GM21526 (cell line): Measurements from ENCODE around the gene CLDN6.
"Not testable (repeated sequence)": the region's sequence is repeated elsewhere in the genome, so short reads cannot be mapped to it uniquely, and the experiment has no call there.

Experiments
- ATAC-seq: cut with Tn5 transposase; IDR thresholded peaks from one replicate; pipeline ENCODE4 v1.9.1; 2021; ENCODE audit warnings: moderate library complexity; ENCODE audit not compliant: unreplicated experiment, low FRiP score

CLDN6 gene

DNA sequence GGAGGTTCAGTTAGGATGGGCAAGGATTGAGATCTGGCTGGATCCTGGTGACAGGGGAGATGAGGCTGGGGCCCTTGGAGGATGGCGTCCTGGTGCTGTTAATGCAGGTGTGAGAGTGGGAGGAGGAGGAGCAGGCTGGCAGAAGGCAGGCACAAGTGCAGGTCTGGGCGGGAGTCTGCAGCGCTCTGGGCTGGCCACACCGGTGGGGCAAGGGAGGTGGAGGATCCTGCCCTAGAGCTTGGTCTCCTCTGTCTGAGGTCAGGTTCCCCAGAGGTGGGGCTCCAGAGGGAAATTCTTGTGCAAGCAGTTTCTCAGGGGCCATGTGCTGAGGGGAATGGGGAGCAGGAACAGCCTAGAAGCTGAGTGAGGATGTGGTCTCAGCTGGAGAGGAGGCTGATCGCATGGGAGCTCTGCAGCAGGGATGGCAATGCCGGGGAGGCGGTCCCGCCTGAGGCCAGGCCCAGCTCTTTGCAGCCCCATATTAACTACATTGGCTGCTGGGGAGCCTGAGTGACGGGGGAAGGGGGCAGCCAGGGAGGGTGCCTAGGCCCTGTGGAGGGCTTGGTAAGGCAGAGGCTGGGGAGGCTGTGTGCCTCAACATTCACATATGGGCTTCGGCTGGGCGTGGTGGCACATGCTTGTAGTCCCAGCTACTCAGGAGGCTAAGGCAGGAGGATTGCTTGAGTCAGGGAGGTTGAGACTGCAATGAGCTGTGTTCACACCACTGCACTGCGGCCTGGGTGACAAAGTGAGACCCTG lies 34.8 kb upstream of the CLDN6 start:
- not testable (repeated sequence) for ATAC-seq

DNA sequence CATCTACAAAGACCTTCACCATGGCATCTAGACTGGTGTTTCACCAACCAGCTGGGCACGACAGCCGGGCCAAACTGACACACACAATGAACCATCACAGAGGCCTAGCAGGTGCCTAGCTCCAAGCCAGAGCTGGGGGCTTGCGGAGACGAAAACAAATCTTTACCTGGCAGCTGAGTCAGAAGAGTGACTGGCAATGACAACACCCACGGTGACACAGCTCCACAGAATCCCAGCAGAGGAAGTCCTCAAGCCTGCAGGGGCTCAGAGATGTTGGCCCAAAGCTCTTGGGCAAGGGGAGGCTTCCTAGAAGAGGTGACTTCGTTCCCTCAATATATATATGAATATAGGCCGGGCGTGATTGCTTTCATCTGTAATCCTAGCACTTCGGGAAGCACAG lies 33.5 kb upstream of the CLDN6 start:
- ATAC-seq, result no peak

DNA sequence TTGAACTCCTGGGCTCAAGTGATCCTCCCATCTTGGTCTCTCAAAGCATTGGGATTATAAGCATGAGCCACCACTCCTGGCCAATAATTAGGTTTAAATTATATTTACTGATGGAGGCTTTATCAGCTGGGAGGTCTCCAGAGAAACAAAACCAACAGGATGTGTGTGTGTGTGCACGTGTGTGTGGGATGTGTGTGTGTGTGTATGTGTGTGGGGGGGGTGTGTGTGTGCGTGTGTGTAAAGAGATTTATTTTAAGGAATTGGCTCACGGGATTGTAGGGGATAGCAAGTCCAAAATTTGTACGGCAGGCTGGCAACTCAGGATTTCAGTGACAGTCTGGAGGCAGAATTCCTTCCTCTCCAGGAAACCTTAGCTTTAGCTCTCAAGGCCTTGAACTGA lies 33.0 kb upstream of the CLDN6 start:
- ATAC-seq, result no peak

DNA sequence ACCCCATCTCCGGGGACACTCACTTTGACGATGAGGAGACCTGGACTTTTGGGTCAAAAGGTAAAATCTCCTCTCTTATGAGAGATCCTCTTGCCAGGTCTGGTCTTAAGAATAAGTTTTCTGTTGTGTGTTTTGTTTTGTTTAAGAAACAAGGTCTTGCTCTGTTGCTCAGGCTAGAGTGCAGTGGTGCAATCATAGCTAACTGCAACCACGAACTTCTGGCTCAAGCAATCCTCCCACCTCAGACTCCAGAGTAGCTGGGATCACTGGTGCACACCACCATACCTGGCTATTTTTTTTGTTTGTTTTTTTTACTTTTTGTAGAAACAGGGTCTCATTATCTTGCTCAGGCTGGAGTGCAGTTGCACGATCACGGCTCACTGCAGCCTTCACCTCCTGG lies 32.5 kb upstream of the CLDN6 start:
- ATAC-seq, result no peak

DNA sequence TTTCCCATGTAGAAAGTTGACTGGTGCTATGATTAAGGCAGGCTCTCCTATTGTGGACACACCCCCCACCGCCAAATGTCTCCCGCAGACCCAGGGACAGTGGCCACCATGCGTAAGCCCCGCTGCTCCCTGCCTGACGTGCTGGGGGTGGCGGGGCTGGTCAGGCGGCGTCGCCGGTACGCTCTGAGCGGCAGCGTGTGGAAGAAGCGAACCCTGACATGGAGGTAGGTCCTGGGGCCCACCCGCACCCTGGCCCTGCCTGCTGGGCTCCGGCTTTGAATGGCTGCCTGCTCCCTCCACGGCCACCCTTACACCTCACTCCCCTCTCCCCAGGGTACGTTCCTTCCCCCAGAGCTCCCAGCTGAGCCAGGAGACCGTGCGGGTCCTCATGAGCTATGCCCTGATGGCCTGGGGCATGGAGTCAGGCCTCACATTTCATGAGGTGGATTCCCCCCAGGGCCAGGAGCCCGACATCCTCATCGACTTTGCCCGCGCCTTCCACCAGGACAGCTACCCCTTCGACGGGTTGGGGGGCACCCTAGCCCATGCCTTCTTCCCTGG lies 32.0 kb upstream of the CLDN6 start:
- no peak for ATAC-seq

DNA sequence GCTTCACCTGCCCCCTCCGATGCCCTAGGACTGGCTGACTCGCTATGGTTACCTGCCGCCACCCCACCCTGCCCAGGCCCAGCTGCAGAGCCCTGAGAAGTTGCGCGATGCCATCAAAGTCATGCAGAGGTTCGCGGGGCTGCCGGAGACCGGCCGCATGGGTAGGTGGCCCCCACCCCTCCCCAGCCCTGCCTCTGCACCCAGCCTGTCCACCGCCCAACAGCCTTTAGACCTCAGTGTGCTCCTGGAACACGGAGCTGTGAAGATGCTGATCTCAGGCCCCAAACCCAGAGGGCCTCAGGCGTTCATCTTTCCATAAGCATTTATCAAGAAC lies 29.4 kb upstream of the CLDN6 start:
- ATAC-seq, result no peak

DNA sequence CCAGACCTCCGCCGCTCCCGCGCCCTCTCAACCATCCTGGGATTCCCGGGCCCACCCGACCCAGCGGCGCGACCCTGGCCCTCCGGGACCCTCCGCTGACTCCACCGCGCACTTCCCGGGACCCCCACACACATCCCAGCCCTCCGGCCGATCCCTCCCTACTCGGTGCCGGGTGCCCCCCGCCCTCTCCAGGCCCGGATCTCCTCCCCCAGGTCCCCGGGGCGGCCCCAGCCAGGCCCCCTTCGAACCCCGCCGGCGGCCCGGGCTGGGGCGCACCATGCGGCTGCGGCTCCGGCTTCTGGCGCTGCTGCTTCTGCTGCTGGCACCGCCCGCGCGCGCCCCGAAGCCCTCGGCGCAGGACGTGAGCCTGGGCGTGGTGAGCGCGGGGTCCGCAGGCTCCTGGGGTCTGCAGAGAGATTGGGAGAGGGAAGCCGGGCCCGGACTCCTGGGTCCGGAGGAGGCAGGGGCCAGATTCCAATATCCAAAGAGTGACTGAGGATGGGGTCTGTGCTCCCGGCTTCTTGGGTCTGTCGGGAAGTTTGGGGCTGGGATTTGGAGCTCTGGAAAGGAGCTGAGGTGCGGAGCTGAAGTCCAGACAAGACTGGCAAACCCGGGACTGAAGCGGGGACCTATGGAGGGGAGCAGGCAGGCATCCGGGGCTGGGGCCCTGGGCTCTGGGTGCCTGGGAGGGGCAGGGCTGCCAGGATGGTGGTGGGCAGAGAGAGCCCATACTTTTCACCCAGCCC lies 28.8 kb upstream of the CLDN6 start:
- ATAC-seq, result no peak

DNA sequence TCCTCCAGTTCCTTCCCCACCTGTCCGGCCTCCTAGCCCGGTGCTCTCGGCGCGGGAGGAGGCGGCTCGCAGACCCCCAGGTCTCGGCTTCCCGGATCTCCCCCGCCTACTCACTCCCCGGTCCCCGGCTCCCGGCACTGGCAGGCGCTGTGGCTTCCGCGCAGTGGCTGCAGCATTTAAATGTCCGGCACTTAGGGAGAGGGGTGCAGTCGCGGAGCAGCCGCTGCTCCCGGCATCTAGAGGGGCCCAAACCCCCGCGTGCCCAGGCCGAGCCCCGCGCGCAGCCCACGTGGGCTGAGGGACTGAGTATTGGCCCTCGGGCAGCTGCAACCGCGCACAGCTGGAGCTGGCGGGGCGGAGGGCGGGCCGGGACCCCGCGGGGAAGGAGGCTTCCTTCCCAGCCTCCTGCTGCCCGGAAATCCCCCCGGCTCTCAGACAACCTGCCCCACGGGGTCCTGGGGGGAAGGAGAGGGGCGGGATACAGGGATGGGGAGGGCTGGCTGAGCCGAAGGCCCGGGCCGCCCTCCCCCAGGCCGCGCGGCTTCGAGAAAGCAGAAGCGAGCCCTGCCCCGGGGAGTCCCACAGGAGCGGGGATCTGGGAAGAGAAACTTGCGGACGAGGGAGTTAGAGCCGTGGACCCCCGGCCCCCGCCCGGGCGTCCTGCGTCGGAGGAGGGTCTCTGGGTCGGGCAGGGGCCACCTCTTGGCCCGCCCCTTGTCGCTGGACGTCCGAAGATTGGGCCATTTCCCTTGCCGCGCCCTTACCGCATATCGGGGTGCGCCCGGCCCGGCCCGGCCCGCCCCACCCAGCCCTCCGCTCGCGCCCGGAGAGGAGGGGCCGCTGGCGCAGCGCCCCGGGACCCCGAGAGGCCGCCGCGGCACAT lies 28.0 kb upstream of the CLDN6 start, which contains the start of gene MMP25:
Gene MMP25, plus strand, starts transcription at position 804 of the 883 bp plus-strand sequence. CDS start 357 bp downstream, outside the sequence.
- no peak for ATAC-seq

DNA sequence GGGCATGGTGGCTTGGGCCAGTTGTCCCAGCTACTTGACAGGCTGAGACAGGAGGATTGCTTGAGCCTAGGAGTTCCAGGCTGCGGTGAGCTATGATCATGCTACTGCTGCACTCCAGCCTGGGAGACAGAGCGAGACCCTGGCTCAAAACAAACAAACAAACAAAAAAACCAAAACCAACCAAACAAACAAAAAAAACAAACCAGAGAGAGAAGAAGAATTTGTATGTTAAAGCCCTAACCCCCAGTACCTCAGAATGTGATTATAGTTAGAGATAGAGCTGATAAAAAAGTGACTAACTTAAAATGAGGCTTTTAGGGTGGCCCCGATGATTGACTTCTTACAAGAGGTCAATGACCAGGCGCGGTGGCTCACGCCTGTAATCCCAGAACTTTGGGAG lies 26.7 kb upstream of the CLDN6 start:
- no peak for ATAC-seq

DNA sequence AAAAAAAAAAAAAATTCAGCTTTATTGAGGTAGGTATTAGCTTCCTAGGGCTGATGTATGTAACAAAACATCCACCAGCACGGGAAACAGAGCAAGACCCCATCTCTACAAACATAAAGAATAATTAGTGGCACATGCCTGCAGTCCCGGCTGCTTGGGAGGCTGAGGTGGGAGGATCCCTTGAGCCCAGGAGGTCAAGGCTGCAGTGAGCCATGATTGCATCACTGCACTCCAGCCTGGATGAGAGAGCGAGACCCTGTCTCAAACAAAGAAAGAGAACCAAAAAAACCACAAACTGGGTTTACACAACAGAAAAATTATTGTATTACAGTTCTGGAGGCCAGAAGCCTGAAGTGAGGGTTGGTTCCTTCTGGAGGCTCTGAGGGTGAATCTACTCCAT lies 24.4 kb upstream of the CLDN6 start:
- no peak for ATAC-seq

DNA sequence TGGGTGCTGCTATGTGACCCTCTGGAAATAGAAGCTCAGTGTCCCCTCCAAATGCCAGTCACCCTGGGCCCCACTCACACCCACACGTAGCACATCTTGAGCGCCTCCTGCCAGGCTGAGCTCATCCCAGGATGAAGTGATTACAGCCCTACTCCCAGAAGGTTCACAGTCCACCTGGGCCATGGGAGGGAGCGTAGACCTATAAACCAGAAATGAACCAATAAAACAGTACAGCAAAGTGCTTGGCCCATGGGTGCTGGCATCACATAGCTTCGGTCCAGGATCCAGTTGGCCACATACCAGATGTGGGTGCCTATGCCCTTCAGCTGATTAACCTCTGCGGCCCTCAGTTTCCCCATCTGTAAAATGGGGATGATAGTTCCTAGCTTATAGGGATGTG lies 20.9 kb upstream of the CLDN6 start:
- no peak for ATAC-seq

DNA sequence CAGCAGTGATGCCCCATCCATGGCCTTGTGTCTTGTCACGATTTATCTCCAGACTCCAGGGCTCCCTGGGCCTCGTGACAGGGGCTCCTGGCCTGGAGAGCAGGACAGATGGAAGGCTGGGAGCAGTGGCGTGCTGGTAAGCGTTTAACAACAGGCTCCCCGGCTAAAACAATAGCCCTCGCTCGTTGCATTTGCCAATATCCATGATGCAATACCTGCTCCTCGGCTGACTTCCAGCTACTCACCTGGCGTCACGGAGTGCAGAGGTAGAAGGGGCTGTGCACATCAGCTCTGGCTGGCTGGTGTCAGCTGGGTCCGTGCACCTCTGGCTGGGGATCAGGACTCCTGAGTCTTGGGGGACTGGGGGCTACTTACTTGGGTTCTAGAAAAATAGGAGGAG lies 20.3 kb upstream of the CLDN6 start:
- no peak for ATAC-seq

DNA sequence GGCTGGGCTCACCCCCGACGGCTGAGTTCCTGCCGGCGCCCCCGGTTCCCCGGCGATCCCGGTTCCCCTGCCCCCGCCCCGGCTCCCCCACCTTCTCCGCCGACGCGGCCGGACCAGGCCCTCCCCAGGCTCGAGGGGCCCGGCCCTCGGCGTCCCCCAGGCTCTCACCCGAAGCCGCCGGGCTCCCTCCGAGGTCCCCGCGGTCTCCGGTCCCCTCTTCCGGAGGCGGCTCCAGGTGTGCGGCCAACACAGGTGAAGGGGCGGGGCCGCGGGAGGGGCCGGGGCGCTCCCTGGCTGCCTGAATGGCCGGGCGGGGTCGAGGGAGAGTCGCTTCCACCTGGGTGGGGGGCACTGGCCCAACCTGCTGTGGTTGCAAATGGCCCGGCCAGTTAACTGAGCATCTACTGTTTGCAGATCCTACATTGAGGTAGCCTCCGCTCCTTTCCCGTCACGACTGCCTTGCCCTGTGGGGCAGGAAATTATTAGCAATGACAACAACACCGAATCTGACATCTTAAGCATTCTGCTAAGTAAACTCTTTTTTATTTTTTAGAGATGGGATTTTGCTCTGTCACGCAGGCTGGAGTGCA lies 18.8 kb upstream of the CLDN6 start, which contains the start of gene BICDL2:
Gene BICDL2, minus strand, starts transcription at position 219 of the 590 bp plus-strand sequence. CDS start 1,448 bp downstream, outside the sequence.
- ATAC-seq, result no peak

DNA sequence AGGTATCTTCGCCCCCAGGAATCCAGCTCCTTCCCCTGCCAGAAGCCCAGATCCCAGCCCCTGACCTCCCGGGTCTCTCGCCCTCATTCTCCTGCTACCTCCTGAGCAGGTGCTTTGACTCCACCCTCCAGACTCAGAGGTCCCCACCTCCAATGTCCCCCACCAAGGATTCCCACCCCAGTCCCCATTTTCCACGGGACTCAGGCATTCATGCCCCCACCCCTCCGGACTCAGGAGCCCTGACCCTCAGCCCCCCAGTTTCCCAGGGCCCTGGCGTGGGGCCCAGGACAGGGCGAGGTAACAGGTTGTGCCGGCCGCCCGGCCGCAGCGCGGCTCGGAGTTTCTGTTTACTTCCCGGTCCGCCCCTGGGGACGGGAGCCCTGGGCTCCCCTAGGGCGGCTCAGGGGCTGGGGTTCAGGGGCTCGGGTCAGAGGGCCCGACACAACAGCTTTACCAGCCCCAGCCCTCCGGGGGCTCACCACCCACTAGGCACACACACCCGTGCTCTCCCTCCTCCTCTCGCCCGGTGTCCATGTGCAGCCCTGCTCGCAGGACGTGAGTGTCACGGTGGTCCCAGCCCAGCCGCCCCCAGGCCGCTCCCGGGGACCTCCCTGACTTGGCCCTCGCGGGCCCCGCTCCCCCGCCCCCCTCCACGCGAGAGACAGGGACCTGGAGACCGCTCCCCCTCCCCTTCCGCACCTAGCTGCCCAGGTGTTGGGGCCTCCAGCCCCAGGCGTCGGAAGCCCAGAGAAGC lies 18.2 kb upstream of the CLDN6 start:
- ATAC-seq, result no peak

DNA sequence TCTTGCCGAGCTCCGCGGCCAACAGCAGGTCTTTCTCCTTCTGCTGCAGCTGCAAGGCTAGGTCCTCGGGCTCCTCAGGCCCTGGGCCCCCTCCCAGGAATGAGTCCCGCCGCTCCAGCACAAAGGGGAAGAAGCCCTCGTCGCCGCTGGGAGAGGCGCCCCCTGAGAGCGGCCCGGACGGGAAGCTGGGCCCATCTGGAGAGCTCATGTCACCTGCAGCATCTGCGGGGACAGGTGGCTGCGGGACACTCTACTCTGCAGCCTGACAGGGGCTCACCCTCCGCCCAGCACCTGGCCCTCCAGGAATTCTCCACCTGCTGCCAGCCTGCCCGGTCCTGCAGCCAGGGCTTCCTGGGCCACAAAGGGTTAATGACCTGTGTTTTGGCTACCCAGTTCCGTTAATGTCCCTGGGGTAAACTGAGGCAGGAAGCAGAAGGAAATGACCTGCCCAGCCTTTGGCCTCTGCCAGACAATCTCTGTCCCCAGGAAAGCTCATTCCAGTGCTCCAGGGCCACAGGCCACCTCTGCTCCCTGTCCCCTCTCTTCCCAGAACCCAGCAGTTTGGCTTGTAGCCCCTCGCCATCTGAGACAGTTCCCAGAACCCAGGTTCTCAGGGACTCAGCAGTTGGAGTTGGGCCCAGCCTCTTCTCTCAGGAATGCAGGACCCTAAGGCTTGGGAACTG lies 17.4 kb upstream of the CLDN6 start:
- no peak for ATAC-seq

DNA sequence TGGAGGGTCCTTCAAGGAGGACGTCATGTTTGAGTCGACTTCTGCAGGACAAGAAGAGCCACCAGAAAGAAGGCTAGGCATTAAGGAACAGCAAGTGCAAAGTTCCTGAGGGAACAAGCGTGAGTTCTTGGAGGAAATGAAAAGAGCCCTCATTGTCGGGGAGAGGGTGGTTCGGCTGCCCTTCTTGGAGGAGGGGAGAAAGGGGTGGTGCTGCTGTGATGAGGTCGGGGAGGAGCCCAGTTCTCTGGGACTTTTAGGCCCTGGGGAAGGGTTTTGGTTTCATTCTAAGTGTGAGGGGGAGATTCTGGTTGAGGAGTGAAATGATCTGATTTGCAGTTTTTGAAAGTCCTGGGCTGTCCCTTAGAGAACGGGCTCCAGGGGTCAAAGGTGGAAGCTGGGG lies 14.6 kb upstream of the CLDN6 start:
- no peak for ATAC-seq

DNA sequence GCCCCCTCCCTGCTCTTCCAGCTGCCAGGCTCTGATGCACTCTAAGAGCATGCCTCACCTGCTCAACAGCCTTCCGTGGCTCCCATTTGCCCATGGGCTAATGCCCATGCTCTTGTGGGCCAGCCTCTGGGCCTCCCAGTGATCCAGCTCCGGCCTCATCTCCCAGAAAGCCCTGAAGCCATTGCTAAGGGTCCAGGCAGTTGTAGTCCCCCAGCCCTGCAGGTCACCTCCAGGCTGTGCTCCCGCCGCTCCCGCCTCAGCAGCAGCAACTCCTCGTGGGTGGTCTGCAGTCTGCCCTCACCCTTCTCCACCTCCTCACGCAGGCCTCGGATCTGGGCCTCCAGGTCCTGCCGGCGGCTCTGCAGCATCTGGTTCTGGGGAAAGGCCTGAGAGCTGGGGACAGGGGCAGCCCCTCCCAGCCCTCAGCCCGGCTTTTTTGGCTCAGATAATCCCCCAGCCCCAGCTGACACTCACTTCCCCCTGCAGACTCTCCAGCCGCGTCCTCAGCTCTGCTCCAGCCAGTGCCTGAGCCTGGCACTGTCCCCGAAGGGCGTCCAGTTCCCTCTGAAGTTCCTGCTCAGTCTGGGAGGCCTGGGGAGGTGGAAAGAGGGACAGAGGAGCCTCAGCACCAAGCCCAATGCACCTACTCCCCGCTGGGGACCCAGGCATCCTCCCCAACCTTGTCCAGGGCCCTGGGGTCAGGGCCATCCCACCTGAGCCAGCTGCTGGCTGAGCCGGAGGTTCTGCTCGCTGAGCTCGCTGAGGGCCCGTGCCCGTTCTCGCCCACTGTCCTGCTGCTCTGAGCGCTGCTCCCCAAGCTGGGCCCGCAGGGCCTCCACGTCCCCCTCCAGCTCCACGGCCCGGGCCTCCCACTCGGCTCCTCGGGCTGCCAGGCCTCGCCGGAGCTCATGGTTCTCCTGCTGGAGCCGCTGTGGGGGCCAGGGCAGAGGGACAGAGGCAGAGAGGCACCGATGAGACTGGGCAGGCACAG lies 12.5 kb upstream of the CLDN6 start:
- no peak for ATAC-seq
